Kidney (tissue), 14 donors: Measurements from ENCODE around the gene CIPC. TPM values are rescaled to one million over a fixed set of nuclear protein-coding genes. Genes with fewer than 3 reads are reported as not detected.

Experiments
- DNase-seq, 5 donors: peaks; one replicate each; pipeline ENCODE4 v3.0.0-alpha.2; 2013 to 2020
- FAIRE-seq: peaks from 2 replicates; lab custom pipeline; 2012; peaks lifted over from hg19 to GRCh38; lab: Jason Lieb, UNC
- H3K27ac ChIP-seq, 2 donors: one replicate each; pipeline ENCODE4 v1.7.0; 2013; ENCODE audit warnings: low read depth in 2 of 2, low read length in 2 of 2, inconsistent platforms in 1 of 2
- H3K27me3 ChIP-seq: one replicate; pipeline ENCODE4 v1.7.1; 2013; ENCODE audit warnings: low read length, inconsistent platforms; ENCODE audit not compliant: control insufficient read depth, insufficient read depth
- H3K36me3 ChIP-seq, 3 donors: one replicate each; pipeline versions ENCODE4 v1.7.0 to v1.7.1; 2013; ENCODE audit warnings: low read length in 3 of 3, control low read depth in 1 of 3, inconsistent platforms in 1 of 3; ENCODE audit not compliant: insufficient read depth in 3 of 3, control insufficient read depth in 2 of 3
- H3K4me1 ChIP-seq, 3 donors: one replicate each; pipeline versions ENCODE4 v1.7.0 to v1.7.1; 2013; ENCODE audit warnings: low read length in 3 of 3, inconsistent platforms in 1 of 3, low read depth in 1 of 3; ENCODE audit not compliant: control insufficient read depth in 2 of 3, insufficient read depth in 2 of 3
- H3K4me3 ChIP-seq, 3 donors: one replicate each; pipeline versions ENCODE4 v1.7.0 to v1.8.1; 2013; ENCODE audit warnings: low read length in 3 of 3, control low read depth in 1 of 3, inconsistent platforms in 1 of 3
- H3K9ac ChIP-seq, 3 donors: one replicate each; pipeline versions ENCODE4 v1.7.0 to v1.7.1; 2013; ENCODE audit warnings: low read length in 3 of 3, control low read depth in 1 of 3, inconsistent platforms in 1 of 3
- H3K9me3 ChIP-seq, 3 donors: one replicate each; pipeline versions ENCODE4 v1.7.0 to v1.7.1; 2013; ENCODE audit warnings: low read length in 3 of 3, control low read depth in 1 of 3, inconsistent platforms in 1 of 3; ENCODE audit not compliant: control insufficient read depth in 2 of 3, insufficient read depth in 1 of 3
- intact Hi-C: fragments of 100-400 bp; cut with DNase I; formaldehyde crosslinking; loops from one replicate; pipeline ENCODE4 v1.11.1; 2022
- polyA plus RNA-seq: library from polyadenylated mRNA; stranded (reverse); fragments of 350-450 nt; fragmentation: Illumina TruSeq; extraction: RNeasy Lipid Tissue Mini Kit (QIAGEN cat#74804); gene quantifications from one replicate; pipeline ENCODE4 v1.2.3, GENCODE V29; 2014; ENCODE audit warnings: low read depth, low replicate concordance; ENCODE audit not compliant: insufficient read depth
- total RNA-seq: library from RNA; stranded (reverse); fragmentation: NEBNext Ultra II Directional; extraction: Animal tissue kit (Norgen Biotek cat#: 25700); gene quantifications from one replicate; pipeline ENCODE4 v1.2.1, GENCODE V29; 2021
- TF ChIP-seq, protein P1 (sequence below): IDR thresholded peaks from 3 replicates; pipeline ENCODE4 v1.5.1; 2012; ENCODE audit warnings: mild to moderate bottlenecking, moderate library complexity, borderline replicate concordance; ENCODE audit not compliant: insufficient read depth; ENCODE audit errors: extremely low read depth
- donor health status: control.
- donor health status: control.
- donor health status: control.
- donor health status: control.
- donor health status: control.
- donor health status: DM: yes; HTN: yes; CAD: no.
- donor health status: Normal renal cell carcinoma (clear cell type).

Gene CIPC
- total and polyA plus RNA-seq, 2 donors from 2014 or later = 12.8 to 23.5 TPM

DNA sequence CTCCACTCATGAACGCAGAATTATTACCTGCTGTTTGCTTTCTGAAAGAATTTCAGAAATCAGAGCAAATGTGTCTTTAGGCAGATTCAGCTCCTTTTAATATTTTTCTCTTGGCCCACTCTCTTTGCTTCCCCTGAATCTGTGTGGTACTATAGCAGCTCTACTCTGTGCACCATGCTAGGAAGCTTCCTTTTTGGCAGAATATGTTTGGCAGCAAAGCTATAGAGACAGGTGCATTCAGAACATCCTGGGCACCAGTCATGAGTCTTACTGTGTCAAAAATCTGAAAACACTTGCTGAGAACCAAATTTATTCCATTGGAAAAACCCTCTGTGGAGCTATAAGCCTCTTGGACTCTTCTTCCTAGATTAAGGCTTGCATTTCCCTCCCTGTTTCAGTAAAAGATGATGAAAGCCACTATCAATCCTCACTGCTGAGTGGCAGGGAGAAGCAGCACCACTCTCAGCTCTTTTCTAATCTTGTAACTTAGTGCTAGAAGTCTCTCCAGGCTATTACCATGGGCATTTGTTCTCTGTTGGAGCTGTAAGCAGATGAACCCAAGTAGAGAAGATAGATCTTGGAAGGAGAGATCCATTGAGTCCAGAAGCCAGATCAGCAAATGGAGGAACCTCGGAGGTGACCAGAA lies 18.2 kb downstream of the CIPC start:
- peaks cover 0 to 2% (median 0%) of the 10 kb centered on the region in 3 donors for H3K4me1 ChIP-seq
- intact Hi-C loops = no loop called here
- no peak overlapping the region for H3K27ac ChIP-seq
- H3K27me3 ChIP-seq = no peaks in the 10 kb centered on the region
- TF ChIP-seq, protein P1, sequence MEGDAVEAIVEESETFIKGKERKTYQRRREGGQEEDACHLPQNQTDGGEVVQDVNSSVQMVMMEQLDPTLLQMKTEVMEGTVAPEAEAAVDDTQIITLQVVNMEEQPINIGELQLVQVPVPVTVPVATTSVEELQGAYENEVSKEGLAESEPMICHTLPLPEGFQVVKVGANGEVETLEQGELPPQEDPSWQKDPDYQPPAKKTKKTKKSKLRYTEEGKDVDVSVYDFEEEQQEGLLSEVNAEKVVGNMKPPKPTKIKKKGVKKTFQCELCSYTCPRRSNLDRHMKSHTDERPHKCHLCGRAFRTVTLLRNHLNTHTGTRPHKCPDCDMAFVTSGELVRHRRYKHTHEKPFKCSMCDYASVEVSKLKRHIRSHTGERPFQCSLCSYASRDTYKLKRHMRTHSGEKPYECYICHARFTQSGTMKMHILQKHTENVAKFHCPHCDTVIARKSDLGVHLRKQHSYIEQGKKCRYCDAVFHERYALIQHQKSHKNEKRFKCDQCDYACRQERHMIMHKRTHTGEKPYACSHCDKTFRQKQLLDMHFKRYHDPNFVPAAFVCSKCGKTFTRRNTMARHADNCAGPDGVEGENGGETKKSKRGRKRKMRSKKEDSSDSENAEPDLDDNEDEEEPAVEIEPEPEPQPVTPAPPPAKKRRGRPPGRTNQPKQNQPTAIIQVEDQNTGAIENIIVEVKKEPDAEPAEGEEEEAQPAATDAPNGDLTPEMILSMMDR = no peak
- H3K36me3 ChIP-seq = peaks cover 0 to 29% (median 16%) of the 10 kb centered on the region in 3 donors
- H3K9ac ChIP-seq = no peak overlapping the region
- no peak for DNase-seq
- no peaks in the 10 kb centered on the region for H3K9me3 ChIP-seq
- FAIRE-seq = no peak
- H3K4me3 ChIP-seq = no peak overlapping the region

DNA sequence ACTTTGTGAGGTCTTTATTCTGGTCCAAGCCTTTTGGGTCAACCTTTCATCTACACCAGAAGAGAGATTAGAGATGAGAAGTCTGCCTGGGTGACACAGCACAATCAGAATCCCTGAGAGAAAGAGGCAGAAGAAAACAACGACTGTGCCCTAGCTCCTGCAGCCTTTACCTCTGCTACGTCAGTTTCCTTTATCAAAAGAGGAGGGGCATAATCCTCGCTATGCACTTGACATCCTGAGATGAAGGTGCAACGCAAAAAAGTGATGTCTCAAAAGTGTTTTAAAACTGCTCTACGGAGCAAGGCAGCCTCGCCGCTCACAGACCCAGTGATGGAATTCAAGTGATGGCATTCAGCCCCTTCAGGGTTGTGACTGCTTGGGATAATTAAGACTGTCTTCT lies 21.8 kb downstream of the CIPC start:
- TF ChIP-seq, protein P1 = no peak
- Histone ChIP-seq H3K4me3 (no peak overlapping the region), H3K4me1 (peaks cover 0 to 11% (median 7%) of the 10 kb centered on the region in 3 donors), H3K27me3 (no peaks in the 10 kb centered on the region), H3K27ac (no peak overlapping the region), H3K9me3 (no peaks in the 10 kb centered on the region), H3K36me3 (peaks cover 0 to 4% (median under 1%) of the 10 kb centered on the region in 3 donors), H3K9ac (no peak overlapping the region)
- FAIRE-seq (no peak), DNase-seq (peak in 1 of 5 donors; percentile 7)
- intact Hi-C loops = no loop called here

DNA sequence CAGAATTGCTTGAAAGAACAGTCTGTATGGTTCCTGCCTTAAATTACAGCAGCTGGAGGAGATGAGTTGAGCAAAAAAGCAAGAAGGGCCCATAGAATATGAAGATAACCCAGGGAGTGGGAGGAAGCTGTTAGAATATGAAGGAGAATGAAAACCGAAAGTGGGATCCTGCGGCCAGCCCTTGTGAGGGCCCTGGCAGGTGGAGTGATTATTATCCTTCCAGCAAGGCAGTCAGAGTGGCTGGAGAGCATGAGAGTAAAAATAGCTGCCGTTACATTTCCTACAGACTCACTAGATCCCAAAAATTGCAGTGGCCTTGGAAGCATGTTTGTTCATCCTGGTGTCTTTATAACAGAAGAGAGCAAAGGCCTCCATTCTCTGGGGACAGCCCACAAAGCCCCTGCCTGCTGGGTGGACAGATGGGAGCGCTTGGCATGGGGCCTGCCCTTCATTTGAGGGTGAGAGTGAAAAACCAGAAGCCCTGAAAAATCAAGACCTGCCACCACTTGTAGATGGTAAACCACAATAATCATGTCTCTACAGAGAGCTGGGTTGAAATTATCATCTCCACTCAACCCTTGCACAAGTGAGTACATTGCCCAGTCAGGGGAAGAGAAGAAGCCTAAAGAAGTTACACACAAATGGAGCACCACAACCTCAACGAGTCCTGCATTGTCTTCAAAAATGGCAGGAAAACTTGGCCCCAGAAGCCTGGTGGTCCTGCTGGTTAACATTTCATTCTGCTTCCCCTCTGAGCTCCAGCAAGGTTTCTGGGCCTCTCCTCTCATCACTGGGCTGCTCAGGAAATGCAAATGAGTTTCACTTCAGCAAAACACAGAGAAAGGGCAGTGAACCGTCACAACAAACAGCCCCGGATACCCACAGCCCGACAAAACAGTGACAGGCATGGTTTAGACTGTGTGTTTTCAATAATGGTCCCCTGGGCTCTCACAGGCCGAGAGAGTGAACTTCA lies 23.0 kb downstream of the CIPC start:
- H3K36me3 ChIP-seq = no peaks in the 10 kb centered on the region
- intact Hi-C loops = no loop called here
- peak overlapping the region in 1 of 2 donors; percentile 13 for H3K27ac ChIP-seq
- H3K4me1 ChIP-seq = peaks cover 0 to 11% (median 7%) of the 10 kb centered on the region in 3 donors
- FAIRE-seq (no peak), DNase-seq (peak in 3 of 5 donors; percentile 2 to 42 (median 8))
- peaks cover 3% of the 10 kb centered on the region for H3K27me3 ChIP-seq
- TF ChIP-seq, protein P1 = no peak
- H3K9me3 ChIP-seq = no peaks in the 10 kb centered on the region
- H3K4me3 ChIP-seq = no peak overlapping the region
- no peak overlapping the region for H3K9ac ChIP-seq
